ENCODE measurements around the gene FHDC1.

FHDC1 gene

DNA sequence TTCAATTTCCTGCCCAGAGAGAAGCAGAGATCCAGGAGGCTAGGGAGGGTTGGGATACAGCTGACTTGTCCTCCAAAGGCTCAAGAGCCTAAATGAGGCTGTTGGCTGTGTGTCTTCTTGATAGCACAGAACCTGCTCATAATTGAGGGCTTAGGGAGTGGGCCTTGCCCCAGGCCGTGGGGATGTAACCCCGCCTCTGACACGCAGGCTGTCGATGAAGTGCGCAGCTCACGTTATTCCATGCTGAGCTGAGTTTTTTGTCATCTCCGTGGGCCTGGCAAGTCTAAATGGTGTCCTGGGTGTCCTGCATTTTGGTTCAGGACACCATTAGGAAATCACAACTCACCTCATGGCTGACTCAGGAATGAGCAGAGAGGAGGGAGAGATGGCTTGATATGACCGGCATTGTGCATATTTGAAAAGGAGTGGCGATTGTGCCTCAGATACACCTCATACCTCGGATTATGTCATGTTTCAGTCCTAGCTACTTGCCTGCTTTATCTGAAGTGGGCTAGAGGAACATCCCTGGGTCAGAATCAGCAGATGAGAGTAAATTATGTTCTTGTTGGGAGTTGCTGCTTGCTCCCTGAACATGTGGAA, 43.7 kb downstream of the FHDC1 start:
- DNase-seq (ENCODE audit: insufficient read length, low spot score) (no peak), FAIRE-seq (peak; percentile 66)

DNA sequence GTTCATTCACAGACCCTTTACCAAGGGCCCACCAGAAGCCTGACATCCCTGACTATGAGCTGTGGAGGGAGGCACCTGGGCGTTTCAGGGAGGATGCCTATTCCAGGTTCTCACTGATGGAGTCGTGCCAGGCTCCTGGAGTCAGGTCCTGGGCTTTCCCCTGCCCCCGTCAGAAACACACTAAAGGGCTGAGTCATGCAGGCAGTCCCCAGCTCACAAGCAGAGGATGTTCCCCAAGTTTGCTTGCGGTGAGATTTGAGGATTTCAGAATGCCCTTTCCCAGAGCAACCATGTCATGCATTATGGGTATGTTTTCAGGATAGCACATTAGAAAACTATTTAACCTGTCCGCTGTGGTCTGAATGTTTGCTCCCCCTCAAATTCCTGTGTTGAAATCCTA, 45.2 kb downstream of the FHDC1 start:
- FAIRE-seq: no peak
- DNase-seq (ENCODE audit: insufficient read length, low spot score): peak; percentile 39

GRCh38 chr4:152981842-152982241, 45.7 kb downstream of the FHDC1 start:
- FAIRE-seq: no peak
- DNase-seq (ENCODE audit: insufficient read length, low spot score): no peak

- DNase-seq (ENCODE audit: insufficient read length, low spot score) (peak; percentile 59), FAIRE-seq (no peak)
These were observed 47.1 kb downstream of the FHDC1 start for GRCh38 chr4:152983221-152983620.

DNA sequence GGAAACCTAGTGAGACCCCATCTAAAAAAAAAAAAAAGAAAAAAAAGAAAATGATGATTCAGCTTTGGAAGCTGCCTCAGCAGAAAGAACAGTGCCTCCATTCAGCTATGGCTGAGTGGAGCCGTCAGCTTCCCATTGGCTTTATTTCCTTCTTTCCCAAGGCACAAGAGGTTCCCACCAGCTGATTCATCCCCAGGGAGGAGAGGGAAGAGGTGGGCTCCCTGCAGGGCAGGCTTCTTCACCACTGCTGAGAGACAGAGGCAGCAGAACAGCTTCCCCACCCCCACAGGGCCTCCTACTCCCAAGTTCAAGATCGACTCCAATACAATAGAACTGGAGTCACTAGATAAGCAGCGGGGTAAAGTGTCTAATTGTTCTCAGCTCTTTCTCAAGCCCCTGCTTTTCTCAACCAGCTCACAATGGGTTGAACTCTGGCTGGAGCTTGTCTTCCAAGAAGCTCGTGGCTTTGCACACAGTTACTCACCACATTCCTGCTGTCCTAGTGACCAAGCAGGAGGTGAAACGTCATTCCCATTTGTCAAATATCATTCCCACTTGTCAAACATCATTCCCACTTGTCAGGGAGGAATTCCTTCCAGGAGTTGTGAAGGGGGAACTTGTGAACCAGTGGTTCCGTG, 47.8 kb downstream of the FHDC1 start:
- peak; percentile 59 for DNase-seq (ENCODE audit: insufficient read length, low spot score)
- FAIRE-seq: peak; percentile 42

DNA sequence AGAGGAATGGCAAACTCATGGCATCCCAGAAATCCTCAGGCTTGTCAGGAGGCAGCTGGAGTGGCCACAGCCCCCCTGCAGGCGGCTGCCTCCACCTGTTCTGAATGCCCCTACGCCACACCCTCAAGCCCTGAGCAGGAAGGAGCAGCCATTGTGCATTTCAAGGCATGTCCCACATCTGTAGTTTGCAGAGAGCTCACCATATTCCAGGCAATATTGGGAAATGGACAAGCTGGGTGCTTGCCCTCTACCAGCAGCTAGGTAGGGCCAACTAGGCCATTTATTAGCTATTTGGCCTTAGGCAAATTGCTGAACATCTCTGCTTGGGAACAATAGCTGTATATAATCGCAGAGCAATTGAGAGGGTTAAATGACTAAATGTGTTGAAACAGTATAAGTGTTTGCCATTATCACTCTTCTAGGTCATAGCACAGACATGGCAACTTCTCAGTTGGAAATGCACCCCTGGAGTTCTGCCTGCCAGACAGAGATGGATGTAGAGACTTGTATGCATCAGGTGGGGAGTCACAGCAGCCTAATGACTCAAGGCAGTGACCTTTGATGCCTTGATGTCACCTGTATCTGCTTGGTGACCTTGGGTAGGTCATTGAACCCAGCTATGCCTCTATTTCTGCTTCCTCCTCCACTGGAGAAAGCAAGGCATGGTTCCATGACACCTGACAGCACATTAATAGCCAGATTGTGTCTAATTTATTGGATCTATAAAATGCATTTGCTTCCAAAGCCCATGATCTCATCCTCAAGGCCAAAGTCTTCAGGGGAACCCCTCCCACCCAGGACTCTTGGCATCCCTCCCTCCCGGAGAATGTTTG, 52.8 kb downstream of the FHDC1 start:
- DNase-seq (ENCODE audit: insufficient read length, low spot score) (no peak), FAIRE-seq (no peak)

DNA sequence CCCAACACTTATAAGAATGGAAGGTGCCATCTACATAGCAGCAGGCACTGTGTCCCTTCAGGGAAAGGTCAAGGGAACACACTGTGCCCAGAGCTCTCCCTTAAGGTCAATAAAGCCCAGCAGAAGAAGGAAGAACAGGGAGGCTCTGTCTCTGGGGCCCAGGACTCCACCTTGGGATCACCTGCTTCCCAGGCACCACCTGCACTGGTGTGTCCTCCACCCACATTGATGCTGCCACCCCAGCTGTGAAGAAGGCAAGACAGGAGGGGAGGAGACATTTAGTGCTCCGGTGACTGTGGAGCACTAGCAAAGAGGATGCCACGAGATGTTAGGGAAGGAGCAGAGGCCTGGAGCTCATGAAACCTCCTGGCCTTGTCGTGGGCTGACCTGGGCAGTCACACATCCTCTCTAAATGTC, 53.4 kb downstream of the FHDC1 start:
- no peak for DNase-seq (ENCODE audit: insufficient read length, low spot score)
- no peak for FAIRE-seq

DNA sequence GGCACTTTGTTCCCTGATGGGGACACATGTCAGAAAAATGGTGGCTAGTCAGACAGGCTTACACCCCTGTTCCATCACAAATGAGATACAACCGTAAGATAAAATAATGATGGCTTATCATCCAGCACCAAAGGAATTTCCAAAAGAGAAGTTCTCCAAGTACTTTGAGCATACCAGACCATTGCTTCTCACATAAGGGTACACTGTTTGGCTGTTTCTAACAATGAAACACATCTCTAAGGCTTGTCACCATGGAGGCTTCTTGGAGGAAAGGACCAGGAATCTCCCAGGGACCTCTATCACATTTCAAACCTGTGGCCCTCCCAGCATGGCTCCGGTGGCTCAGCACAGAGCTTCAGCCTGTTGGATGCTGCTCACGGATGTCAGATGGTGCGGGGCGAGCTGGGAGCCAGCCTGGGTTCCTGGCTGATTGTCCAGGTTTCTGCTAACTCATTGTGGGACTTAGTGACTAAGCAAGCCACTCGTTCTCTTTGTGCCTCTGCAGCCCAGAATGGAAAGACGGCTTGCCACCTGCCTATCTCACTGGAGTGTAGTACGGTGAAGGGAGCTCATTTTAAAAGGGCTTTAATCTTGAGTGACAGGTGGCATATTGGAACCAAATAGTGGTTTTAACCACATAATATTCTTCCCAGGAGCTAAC, 54.5 kb downstream of the FHDC1 start:
- DNase-seq (ENCODE audit: insufficient read length, low spot score) (no peak), FAIRE-seq (no peak)

DNA sequence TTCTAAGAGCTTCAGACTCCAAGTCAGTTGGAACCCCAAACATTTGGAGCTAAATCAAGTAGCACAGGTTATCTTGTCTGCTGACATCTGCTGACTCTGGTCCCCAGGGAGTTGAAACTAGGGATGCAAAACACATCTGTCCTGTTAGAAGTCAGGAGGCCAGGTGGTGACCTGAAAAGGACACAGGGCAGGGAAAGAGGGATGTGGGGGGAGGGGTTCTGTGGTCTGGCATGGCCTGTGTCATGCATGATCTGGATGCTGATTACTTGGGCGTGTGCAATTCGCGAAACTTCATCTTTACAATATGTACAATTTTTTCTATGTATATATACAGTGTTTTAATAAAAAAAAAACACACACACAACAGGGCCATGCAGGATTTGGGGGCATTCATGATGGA, 55.3 kb downstream of the FHDC1 start:
- FAIRE-seq (no peak), DNase-seq (ENCODE audit: insufficient read length, low spot score) (no peak)

DNA sequence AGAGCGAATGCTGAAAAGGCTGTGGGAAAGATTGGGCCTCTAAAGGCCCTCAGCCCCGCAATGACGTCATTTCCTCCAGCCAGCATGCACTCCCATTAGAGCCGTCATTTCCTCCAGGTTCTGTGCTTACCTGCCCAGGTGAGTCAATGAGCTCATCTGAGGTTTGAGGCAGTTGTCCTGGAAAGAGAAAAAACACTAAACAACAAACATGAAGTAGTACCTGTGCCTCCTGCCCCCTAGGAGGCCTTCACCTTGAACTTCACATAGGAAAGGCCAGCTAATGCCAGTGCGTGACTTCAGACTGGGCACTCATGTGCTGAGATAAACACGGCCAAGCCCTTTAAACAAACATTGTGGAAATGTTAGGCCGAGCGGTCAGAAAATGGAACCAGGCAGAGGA, 55.9 kb downstream of the FHDC1 start:
- DNase-seq (ENCODE audit: insufficient read length, low spot score): no peak
- FAIRE-seq: peak; percentile 4

DNA sequence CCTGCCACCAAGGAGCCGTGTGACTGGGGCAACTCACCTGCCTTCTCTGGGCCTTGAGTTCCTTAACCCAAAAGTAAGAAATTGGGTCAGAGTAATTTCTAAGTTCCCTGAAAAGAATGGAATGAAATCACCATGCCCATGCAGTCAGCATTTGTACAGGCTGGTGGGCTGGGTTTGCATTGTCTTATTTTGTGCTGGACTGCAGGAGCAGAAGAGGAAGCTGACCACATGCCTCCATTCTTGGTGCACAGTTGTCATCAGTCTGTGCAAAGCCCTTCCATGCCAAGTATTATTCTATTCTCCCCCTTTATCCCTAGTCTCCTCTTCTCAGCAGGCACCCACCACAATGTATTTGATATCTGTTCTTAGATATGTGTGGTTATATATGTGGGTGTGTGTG, 56.3 kb downstream of the FHDC1 start:
- no peak for FAIRE-seq
- DNase-seq (ENCODE audit: insufficient read length, low spot score): no peak

- DNase-seq (ENCODE audit: insufficient read length, low spot score): no peak
- no peak for FAIRE-seq
These were observed 57.9 kb downstream of the FHDC1 start for GRCh38 chr4:152994038-152994437.

GRCh38 chr4:152996111-152996571, 60.0 kb downstream of the FHDC1 start:
- FAIRE-seq: no peak
- DNase-seq (ENCODE audit: insufficient read length, low spot score): no peak

GRCh38 chr4:152996672-152997071, 60.5 kb downstream of the FHDC1 start:
- FAIRE-seq (no peak), DNase-seq (ENCODE audit: insufficient read length, low spot score) (no peak)

GRCh38 chr4:152997288-152997687, 61.2 kb downstream of the FHDC1 start:
- FAIRE-seq (no peak), DNase-seq (ENCODE audit: insufficient read length, low spot score) (no peak)

DNA sequence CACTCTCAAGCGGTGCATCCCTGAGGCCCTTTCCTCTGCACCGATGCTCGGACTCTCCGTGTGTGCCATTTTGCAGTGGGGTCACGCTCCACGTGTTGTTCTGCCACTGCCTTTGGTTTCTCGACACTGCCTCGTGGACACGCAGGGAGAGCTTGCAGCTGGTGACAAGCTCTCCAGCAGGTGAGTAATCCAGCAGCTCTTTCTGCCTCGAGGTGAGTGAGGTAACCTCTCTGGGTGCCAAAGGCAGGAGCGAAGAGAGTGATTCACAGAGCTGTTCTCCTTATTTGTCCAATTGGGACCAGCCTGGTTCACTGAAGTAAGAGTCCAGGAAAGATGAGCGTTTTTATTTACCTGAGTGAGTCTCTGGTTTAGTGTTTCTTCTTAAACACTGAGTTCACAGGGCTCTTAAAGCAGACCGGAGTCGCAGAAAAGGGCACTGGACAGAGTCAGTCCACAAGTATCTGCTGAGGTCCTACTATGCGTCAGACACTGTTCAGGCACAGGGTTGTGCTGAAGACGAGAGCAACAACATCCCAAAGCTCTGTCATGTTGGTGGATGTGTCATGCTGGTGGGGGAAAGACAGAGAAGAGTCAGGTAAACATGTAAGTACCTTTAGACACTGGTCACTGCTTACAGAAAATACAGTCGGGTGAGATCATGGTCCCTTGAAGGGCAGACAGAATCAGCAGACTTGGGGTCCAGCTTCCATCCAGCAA, 61.8 kb downstream of the FHDC1 start:
- no peak for FAIRE-seq
- DNase-seq (ENCODE audit: insufficient read length, low spot score): no peak

- FAIRE-seq (no peak), DNase-seq (ENCODE audit: insufficient read length, low spot score) (no peak)
These were observed 62.7 kb downstream of the FHDC1 start for GRCh38 chr4:152998861-152999260.

GRCh38 chr4:152999346-153000075, 63.4 kb downstream of the FHDC1 start:
- FAIRE-seq: no peak
- DNase-seq (ENCODE audit: insufficient read length, low spot score): no peak

DNA sequence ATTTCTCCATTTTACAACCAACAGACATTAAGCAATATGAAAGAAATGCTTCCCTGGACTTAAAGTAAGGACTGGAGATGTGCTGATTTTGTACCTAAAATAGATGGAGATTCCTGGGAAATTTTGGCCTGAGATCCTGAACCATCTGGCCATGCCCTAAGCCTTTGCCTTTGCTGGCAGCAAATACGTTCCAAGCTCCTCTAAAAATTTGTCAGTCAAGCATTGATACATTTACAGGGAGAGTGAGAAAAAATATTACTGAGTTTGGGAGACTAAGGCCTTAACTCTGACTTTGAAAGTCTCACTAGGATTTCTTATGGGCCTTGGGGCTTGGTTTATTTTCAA, 63.9 kb downstream of the FHDC1 start:
- no peak for DNase-seq (ENCODE audit: insufficient read length, low spot score)
- no peak for FAIRE-seq

DNA sequence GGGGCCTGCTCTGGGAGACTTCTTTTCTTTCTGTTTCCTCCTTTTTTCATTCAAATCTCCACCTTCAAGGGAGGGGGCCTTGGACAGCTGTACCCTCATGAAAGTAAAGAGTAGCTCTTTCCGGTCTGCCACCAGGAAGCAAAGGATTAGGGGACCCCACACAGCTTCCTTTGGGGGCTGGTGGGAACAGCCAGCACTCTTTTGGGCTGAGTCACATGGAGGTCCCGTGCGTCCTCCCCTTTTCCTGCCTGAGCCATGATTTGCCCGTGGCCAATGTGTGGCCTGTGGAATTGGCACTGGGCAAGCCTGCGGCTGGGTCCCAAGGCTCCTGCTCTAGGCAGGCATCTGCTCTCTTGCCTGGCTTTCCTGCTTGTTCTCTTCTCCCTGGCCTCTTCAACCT, 65.5 kb downstream of the FHDC1 start:
- FAIRE-seq (no peak), DNase-seq (ENCODE audit: insufficient read length, low spot score) (no peak)
